Activated CD4-positive, alpha-beta T cell treated with anti-CD3 and anti-CD28 coated beads, Interleukin-2, Interleukin-6, amounts not matched to agents 100 ng/mL and 50 ng/mL, durations not matched to agents 16 hours and 8 hours (primary cell): ENCODE measurements around the gene ARHGAP12.
A peak's percentile ranks its signal among the peaks of the same experiment; 100 is the strongest.
"Not testable (repeated sequence)": the region's sequence is repeated elsewhere in the genome, so short reads cannot be mapped to it uniquely, and the experiment has no call there.

Experiments
- DNase-seq: peaks from one replicate; pipeline ENCODE4 v3.0.0-alpha.2; 2020

The ARHGAP12 gene

GRCh38 chr10:31928549-31929260 lies at the start of gene ARHGAP12:
Gene ARHGAP12 (minus strand): TSS chr10:31928831. CDS start chr10:31908855, 19,976 bp downstream.
- peak; percentile 90 for DNase-seq

DNA sequence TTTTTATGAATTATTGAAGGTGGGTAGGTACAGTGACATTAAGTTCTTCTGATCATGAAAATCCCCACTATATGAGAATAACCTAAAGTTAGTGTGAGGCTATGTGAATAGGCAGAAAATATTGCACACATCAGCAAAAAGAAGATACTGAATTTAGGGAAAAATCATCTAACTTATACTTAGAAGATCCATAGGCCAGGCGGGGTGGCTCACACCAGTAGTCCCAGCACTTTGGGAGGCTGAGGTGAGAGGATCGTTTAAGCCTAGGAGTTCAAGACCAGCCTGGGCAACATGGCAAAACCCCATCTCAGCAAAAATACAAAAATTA lies 49.5 kb upstream of the ARHGAP12 start:
- DNase-seq, result no peak

- DNase-seq, result no peak
These were observed 49.0 kb upstream of the ARHGAP12 start for GRCh38 chr10:31977440-31978155.

- DNase-seq, result no peak
These were observed 46.6 kb upstream of the ARHGAP12 start for GRCh38 chr10:31975157-31975765.

DNA sequence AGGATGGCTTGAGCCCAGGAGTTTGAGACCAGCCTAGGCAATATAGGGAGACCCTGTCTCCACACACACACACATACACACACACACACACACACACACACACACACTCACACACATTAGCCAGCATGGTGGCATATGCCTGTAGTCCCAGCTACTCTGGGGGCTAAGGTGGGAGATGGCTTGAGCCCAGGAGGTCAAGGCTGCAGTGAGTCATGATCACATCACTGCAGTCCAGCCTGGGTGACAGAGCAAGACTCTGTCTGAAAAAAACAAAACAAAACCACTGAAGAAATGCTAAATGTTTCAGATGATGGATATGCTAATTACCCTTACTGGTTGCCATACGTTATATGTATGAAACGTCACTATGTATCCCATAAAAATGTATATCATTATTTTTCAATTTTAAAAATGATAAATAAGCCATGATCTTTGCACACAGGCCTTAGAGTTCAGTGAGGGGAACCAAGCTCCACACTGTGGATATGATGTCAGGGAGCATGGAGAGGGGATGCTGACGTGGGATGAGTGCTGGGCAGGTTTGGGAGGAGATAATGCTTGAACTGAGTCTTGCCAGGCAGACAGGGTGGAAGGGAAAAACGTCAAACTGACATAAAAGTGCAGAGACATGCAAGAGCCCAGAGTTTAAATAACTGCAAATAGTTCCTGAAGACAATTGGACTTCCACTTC lies 45.9 kb upstream of the ARHGAP12 start:
- DNase-seq, result no peak

DNA sequence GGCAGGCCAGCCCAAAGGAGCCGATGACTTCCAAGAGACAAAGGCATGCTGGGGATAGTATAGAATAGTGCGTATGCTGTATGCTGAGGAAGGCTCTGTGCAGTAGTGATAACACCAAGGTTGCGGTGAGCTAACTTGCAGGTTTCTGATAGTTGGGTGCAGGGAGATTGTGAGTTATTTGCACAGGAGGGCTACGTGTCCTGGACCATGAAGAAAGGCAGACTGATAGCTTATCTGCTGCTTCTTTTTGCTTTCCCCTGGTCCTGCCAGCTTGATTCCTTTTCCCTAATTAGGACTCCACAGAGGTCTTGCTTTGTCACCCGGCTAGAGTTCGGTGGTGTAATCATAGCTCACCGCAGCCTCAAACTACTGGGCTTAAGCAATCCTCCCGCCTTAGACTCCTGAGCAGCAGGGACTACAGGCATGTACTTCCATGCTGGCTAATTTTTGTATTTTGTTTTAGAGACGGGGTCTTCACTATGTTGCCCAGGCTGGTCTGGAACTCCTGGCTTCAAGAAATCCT lies 43.9 kb upstream of the ARHGAP12 start:
- DNase-seq, result no peak

GRCh38 chr10:31969847-31970246 lies 41.2 kb upstream of the ARHGAP12 start:
- not testable (repeated sequence) for DNase-seq

DNA sequence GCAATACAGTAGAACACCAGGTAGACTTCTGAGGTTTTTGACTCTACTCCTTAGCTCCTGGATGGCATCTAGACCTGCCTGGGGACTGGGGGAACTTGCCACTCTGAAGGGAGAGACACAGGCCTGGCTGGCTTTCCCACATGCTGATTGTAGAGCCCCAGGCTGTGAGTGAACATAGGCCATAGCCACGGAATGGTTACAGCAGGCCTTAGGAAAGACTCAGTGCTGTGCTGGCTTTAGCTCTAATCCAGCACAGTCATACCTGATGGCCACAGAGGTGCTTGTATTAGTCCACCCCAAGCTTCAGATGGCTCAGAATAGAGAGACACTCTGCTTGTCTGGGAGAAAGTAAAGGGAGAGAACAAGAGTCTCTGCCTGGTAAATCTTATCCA lies 35.0 kb upstream of the ARHGAP12 start:
- DNase-seq, result no peak

GRCh38 chr10:31962826-31963588 lies 34.4 kb upstream of the ARHGAP12 start:
- no peak for DNase-seq

GRCh38 chr10:31961277-31962074 lies 32.8 kb upstream of the ARHGAP12 start:
- peak; percentile 33 for DNase-seq

- DNase-seq, result no peak
These were observed 31.0 kb upstream of the ARHGAP12 start for GRCh38 chr10:31959461-31960173.

DNA sequence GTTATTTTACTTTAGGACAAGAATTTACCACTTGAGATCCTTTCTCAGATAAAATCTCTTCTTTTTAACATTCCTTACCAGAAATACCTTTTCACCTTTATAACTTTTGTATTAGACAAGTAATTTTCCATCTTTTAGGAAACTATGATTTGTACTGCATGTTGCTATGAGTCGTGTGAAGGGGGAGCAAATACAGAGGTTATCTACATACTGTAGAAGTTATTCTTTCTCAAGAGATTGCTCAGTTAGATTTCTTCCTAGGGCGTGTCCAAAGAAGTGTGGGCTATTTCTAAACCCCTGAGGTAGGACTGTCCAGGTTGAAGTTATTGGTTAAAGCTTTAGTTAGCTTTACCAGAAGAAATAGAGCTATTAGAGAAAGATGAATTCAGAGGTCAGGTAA lies 30.2 kb upstream of the ARHGAP12 start:
- no peak for DNase-seq

DNA sequence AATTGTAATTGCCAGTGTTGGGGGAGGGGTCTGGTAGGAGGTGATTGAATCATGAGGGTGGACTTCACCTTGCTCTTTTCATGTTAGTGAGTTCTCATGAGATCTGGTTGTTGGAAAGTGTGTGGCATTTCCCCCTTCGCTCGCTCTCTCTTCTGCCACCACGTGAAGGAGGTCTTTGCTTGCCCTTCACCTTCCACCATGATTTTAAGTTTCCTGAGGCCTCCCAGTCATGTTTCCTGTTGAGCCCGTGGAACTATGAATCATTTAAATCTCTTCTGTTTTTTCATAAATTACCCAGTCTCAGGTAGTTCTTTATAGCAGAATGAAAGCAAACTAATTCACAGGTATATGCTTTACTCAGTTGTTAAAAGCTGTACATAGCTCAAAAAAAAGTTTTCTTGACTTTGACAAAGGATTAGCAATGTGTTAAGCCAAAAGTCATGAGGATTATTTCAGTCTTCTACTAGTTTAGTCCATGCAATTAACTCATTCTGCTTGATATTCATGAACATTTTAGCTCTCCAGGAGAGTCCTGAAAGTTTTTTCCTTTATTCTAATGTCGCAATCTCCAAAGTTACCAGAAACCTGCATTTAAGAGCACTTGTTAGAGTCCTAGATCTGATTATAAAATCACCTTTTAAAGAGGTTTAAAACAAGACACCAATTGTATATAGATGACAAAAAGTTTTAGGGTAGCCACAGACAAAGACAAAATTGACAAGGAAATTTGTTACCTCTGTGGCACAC lies 27.7 kb upstream of the ARHGAP12 start:
- DNase-seq, result no peak

DNA sequence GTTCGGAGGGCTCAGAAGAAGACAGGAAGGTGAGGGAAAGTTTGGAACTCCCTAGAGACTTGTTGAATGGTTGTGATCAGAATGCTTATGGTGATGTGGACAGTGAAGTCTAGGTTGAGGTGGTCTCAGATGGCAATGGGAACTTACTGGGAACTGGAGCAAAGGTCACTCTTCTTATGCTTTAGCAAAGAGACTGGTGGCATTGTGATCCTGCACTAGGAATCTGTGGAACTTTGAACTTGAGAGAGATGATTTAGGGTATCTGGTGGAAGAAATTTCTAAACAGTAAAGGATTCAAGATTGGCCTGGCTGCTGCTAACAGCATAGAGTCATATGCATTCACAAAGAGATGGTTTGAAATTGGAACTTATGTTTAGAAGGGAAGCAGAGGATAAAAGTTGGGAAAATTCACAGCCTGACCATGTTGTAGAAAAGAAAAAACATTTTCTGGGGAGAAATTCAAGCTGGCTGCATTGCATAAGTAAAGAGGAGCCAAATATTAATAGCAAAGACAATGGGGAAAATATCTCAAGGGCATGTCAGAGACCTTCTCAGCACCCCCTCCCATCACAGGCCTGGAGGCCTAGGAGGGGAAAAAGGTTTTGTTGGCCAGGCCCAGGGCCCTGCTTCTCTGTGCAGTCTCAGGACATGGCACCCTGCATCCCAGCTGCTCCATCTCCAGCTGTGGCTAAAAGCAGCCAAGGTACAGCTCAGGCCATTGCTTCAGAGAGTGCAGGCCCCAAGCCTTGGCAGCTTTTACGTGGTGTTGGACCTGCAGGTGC lies 26.0 kb upstream of the ARHGAP12 start:
- DNase-seq, result no peak

DNA sequence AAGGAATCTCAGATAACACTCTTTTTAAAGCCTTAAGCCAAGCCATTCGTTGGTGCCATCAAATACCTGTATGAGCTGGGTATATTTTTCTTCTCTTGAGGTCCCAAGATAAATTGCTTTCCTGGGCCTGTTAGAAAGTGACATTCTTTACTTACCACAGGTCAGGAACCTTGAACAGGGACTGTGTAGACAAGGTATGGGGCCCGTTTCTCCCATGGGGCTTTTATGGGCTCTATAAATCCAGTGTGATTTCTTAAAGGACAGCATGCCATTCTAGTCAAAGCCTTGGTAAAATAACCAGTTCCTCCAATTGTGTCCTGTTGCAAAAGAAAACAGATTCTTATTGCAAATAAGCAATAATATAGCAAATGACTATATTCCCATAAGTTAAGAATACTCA lies 24.8 kb upstream of the ARHGAP12 start:
- DNase-seq, result no peak

- DNase-seq, result no peak
These were observed 24.4 kb upstream of the ARHGAP12 start for GRCh38 chr10:31953080-31953479.

GRCh38 chr10:31952066-31952465 lies 23.4 kb upstream of the ARHGAP12 start:
- no peak for DNase-seq

DNA sequence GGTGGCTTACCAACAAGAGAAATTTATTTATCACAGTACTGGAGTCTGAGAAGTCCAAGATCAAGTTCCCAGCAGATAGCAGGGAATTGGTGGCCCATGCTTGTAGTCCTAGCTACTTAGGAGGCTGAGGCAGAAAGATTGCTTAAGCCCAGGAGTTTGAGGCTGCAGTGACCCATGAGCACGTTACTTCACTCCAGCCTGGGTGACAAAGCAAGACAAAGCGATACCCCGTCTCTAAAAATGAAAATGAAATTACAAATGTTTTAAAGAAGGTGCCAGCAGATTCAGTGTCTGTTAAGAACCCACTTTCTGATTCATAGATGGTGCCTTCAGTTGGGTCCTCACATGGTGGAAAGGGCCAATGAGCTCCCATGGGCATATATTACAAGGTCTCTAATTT lies 20.6 kb upstream of the ARHGAP12 start:
- no peak for DNase-seq

- no peak for DNase-seq
These were observed 19.4 kb upstream of the ARHGAP12 start for GRCh38 chr10:31948021-31948420.
